ENCODE results near the gene TMEM209. TPM values are rescaled to one million over a fixed set of nuclear protein-coding genes. Genes with fewer than 3 reads are reported as not detected.
"Not testable (repeated sequence)": the region's sequence is repeated elsewhere in the genome, so short reads cannot be mapped to it uniquely, and the experiment has no call there.

The TMEM209 gene
- total and polyA plus RNA-seq, 7 donors, result 5.2 to 11.3 (median 9.0) TPM

GRCh38 chr7:130242198-130243014, 37.2 kb upstream of the TMEM209 start:
- TF ChIP-seq, protein P1, sequence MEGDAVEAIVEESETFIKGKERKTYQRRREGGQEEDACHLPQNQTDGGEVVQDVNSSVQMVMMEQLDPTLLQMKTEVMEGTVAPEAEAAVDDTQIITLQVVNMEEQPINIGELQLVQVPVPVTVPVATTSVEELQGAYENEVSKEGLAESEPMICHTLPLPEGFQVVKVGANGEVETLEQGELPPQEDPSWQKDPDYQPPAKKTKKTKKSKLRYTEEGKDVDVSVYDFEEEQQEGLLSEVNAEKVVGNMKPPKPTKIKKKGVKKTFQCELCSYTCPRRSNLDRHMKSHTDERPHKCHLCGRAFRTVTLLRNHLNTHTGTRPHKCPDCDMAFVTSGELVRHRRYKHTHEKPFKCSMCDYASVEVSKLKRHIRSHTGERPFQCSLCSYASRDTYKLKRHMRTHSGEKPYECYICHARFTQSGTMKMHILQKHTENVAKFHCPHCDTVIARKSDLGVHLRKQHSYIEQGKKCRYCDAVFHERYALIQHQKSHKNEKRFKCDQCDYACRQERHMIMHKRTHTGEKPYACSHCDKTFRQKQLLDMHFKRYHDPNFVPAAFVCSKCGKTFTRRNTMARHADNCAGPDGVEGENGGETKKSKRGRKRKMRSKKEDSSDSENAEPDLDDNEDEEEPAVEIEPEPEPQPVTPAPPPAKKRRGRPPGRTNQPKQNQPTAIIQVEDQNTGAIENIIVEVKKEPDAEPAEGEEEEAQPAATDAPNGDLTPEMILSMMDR (IDR thresholded peaks at IDR 0.05), result peak; percentile 79
- Histone ChIP-seq H3K27me3 (ENCODE audit: insufficient read depth in 3 of 3, low read length in 2 of 3) (no peaks in the 10 kb centered on the region), H3K27ac (no peak overlapping the region), H3K4me3 (no peak overlapping the region), H3K36me3 (ENCODE audit: insufficient read depth in 1 of 2, low read depth in 1 of 2) (no peaks in the 10 kb centered on the region), H3K4me1 (no peaks in the 10 kb centered on the region), H3K9me3 (peaks cover 5% of the 10 kb centered on the region)
- 37 to 46% (median 46%) methylated on average over 5 of the region's 5 CpGs for WGBS, 3 donors
- intact Hi-C loops (cut with DNase I), result loop anchor here (2.0 to 10.0 kb wide), 4 partner anchors 245 to 482 kb away; no protein-coding TSS in a partner anchor
- ATAC-seq (peak in 3 of 4 donors; percentile 78 to 83 (median 78)), DNase-seq (peak; percentile 57 to 69)

GRCh38 chr7:130240240-130240639, 35.0 kb upstream of the TMEM209 start:
- Histone ChIP-seq H3K4me1 (peaks cover 3% of the 10 kb centered on the region), H3K4me3 (no peak overlapping the region), H3K27ac (no peak overlapping the region), H3K27me3 (ENCODE audit: insufficient read depth in 3 of 3, low read length in 2 of 3) (no peaks in the 10 kb centered on the region), H3K9me3 (no peaks in the 10 kb centered on the region), H3K36me3 (ENCODE audit: insufficient read depth in 1 of 2, low read depth in 1 of 2) (no peaks in the 10 kb centered on the region)
- TF ChIP-seq, protein P1 (IDR thresholded peaks at IDR 0.05), result no peak
- DNase-seq (no peak), ATAC-seq (no peak)
- intact Hi-C loops (cut with DNase I), result loop anchor here (5.0 to 10.0 kb wide), 3 partner anchors 247 to 485 kb away; no protein-coding TSS in a partner anchor
- 88 to 94% (median 92%) methylated on average over 1 of the region's 1 CpG for WGBS, 3 donors

GRCh38 chr7:130236361-130236760, 31.2 kb upstream of the TMEM209 start:
- H3K27me3 ChIP-seq (ENCODE audit: insufficient read depth in 3 of 3, low read length in 2 of 3); H3K4me1 ChIP-seq; H3K9me3 ChIP-seq; H3K4me3 ChIP-seq; ATAC-seq; DNase-seq; H3K36me3 ChIP-seq (ENCODE audit: insufficient read depth in 1 of 2, low read depth in 1 of 2); H3K27ac ChIP-seq; intact Hi-C loops (cut with DNase I): not testable (repeated sequence)
- 17 to 32% (median 19%) methylated on average over 4 of the region's 4 CpGs for WGBS, 3 donors

DNA sequence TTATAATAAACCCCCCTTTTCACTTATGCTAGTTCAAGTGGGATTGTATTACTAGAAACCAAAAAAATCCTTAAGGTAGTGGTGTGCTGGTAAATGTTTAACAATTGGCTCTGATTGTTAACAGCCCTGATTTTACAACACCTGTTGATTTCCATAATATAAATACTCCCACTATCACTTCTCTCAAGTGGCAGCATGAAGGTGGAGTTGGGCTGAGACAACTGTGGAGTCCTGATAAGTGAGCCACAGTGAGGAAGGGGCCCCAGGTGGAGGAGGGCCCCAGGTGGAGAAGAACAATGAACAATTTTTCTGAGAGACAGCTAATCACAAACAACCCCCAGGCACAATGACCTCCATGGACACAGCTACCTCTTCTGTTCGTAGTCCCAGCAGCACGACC, 28.9 kb upstream of the TMEM209 start:
- no peaks in the 10 kb centered on the region for H3K27me3 ChIP-seq (ENCODE audit: insufficient read depth in 3 of 3, low read length in 2 of 3)
- peaks cover 3% of the 10 kb centered on the region for H3K4me1 ChIP-seq
- intact Hi-C loops (cut with DNase I), result no loop called here
- DNase-seq, result no peak
- ATAC-seq, result no peak
- 79 to 89% (median 87%) methylated on average over 2 of the region's 2 CpGs for WGBS, 3 donors
- TF ChIP-seq, protein P1 (IDR thresholded peaks at IDR 0.05), result no peak
- no peak overlapping the region for H3K27ac ChIP-seq
- H3K4me3 ChIP-seq, result no peak overlapping the region
- H3K9me3 ChIP-seq, result no peaks in the 10 kb centered on the region
- no peaks in the 10 kb centered on the region for H3K36me3 ChIP-seq (ENCODE audit: insufficient read depth in 1 of 2, low read depth in 1 of 2)

GRCh38 chr7:130232209-130232608, 27.0 kb upstream of the TMEM209 start:
- ATAC-seq (no peak), DNase-seq (no peak)
- H3K36me3 ChIP-seq (ENCODE audit: insufficient read depth in 1 of 2, low read depth in 1 of 2), result no peaks in the 10 kb centered on the region
- TF ChIP-seq, protein P1 (IDR thresholded peaks at IDR 0.05), result no peak
- H3K27me3 ChIP-seq (ENCODE audit: insufficient read depth in 3 of 3, low read length in 2 of 3), result no peaks in the 10 kb centered on the region
- no peak overlapping the region for H3K27ac ChIP-seq
- peaks cover 3% of the 10 kb centered on the region for H3K4me1 ChIP-seq
- no peak overlapping the region for H3K4me3 ChIP-seq
- H3K9me3 ChIP-seq, result no peaks in the 10 kb centered on the region
- WGBS, 3 donors, result 57 to 60% (median 57%) methylated on average over 2 of the region's 2 CpGs
- intact Hi-C loops (cut with DNase I), result no loop called here

All from psoas muscle (tissue), 8 donors.